Kidney epithelial cell (primary cell): Measurements from ENCODE around the gene MMP2. TPM values are rescaled to one million over a fixed set of nuclear protein-coding genes. Genes with fewer than 3 reads are reported as not detected.

Source experiments
- DNase-seq: peaks from one replicate; pipeline ENCODE4 v3.0.0-alpha.2; 2010; ENCODE audit warnings: low read depth
- H3K27me3 ChIP-seq: 2 replicates; pipeline ENCODE4 v1.6.0; 2011; ENCODE audit warnings: low read length; ENCODE audit not compliant: control insufficient read depth, insufficient read depth
- H3K36me3 ChIP-seq: 2 replicates; pipeline ENCODE4 v1.5.1; 2011; ENCODE audit warnings: low read length; ENCODE audit not compliant: control insufficient read depth, insufficient read depth
- H3K4me3 ChIP-seq: 2 replicates; pipeline ENCODE4 v1.5.1; 2011; ENCODE audit warnings: low read depth, mild to moderate bottlenecking, control low read depth, low read length
- total RNA-seq: library from RNA; depleted of rRNA; stranded (reverse); fragments of >200 nt; gene quantifications from 2 replicates; pipeline ENCODE4 v1.2.3, GENCODE V29; 2015
- TF ChIP-seq, protein P1 (sequence below): IDR thresholded peaks from 2 replicates; pipeline ENCODE4 v1.5.1; 2011; ENCODE audit warnings: mild to moderate bottlenecking, moderate library complexity, low read length, control low read depth, inconsistent platforms; ENCODE audit not compliant: insufficient read depth, poor library complexity, severe bottlenecking

MMP2 gene
- total RNA-seq, 1 donor from 2014 or later: 188 TPM

GRCh38 chr16:55490301-55490700, 11.3 kb downstream of the MMP2 start:
- H3K27me3 ChIP-seq: no peaks in the 10 kb centered on the region
- TF ChIP-seq, protein P1, sequence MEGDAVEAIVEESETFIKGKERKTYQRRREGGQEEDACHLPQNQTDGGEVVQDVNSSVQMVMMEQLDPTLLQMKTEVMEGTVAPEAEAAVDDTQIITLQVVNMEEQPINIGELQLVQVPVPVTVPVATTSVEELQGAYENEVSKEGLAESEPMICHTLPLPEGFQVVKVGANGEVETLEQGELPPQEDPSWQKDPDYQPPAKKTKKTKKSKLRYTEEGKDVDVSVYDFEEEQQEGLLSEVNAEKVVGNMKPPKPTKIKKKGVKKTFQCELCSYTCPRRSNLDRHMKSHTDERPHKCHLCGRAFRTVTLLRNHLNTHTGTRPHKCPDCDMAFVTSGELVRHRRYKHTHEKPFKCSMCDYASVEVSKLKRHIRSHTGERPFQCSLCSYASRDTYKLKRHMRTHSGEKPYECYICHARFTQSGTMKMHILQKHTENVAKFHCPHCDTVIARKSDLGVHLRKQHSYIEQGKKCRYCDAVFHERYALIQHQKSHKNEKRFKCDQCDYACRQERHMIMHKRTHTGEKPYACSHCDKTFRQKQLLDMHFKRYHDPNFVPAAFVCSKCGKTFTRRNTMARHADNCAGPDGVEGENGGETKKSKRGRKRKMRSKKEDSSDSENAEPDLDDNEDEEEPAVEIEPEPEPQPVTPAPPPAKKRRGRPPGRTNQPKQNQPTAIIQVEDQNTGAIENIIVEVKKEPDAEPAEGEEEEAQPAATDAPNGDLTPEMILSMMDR: no peak
- no peak overlapping the region for H3K4me3 ChIP-seq
- H3K36me3 ChIP-seq: no peaks in the 10 kb centered on the region
- no peak for DNase-seq

DNA sequence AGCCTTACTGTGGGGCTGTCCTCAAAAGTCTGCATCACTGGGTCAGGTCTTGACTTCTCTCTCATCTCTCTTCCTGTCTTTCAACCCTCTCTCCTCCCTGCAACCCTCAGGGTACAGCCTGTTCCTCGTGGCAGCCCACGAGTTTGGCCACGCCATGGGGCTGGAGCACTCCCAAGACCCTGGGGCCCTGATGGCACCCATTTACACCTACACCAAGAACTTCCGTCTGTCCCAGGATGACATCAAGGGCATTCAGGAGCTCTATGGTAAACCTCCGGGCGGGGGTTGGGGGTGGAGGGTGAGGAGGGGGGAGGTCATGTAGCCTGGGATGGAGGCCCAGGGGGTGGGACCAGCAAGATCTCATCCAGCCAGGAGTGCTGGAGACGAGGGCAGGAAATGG, 12.7 kb downstream of the MMP2 start:
- no peak for DNase-seq
- Histone ChIP-seq H3K36me3 (no peaks in the 10 kb centered on the region), H3K27me3 (no peaks in the 10 kb centered on the region), H3K4me3 (no peak overlapping the region)
- TF ChIP-seq, protein P1: no peak

GRCh38 chr16:55492756-55493380, 13.9 kb downstream of the MMP2 start:
- Histone ChIP-seq H3K36me3 (no peaks in the 10 kb centered on the region), H3K27me3 (no peaks in the 10 kb centered on the region)
- no peak for DNase-seq

DNA sequence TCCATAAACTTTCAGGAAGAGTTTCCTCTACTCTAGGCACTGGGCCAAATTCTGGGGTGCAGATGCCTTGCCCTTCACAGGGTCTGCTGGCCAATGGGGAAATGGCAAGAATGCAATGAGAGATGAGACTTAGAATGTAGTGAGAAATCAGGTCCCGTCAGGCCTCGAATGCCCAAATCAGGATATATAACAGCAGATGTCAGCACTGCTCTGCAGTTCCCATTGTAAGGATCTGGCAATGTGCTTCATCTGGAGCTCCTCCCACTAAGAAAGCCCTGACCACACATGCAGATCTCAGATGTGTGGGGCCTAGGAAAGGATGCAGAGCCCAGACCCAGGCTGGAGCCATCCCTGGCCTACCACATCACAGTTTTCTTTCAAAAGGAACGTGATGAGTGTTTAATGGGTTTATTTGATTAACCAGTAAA, 16.0 kb downstream of the MMP2 start:
- TF ChIP-seq, protein P1: peak; percentile 17
- no peaks in the 10 kb centered on the region for H3K36me3 ChIP-seq
- H3K27me3 ChIP-seq: no peaks in the 10 kb centered on the region
- no peak for DNase-seq
- H3K4me3 ChIP-seq: no peak overlapping the region

More at GRCh38 chr16:55492756-55493380, 13.9 kb downstream of the MMP2 start:
- TF ChIP-seq, protein P1: no peak
- H3K4me3 ChIP-seq: no peak overlapping the region

DNA sequence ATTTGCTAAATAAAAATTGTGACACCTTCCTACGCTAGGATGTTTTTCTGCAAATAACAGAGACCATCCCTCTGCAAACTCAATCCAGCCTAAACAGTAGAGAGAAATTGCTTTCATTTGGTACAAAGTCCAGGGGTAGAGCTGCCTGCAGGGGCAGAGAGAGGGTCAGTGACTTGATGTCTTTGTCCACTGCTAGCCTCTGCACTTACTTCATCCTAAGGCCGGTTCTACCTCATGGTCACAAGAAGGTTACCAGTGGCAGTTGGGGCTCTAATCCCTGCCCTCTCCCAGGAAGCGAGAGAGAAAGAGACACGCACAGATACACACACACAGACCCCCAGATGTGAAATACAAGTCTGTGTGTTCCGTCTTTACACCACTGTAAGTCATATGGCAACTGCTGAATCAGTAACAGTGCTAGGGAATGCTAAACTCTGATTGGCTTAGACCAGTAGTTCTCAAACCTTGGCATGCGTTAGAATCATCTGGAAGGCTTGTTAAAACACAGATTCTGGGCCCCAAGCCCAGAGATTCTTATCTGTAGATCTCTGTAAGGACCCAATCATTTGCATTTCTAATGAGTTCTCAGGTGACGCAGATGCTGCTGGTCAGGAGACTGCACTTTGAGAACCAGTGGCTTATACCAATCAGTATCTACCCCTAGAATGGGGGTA, 16.8 kb downstream of the MMP2 start:
- H3K4me3 ChIP-seq: no peak overlapping the region
- no peak for DNase-seq
- H3K36me3 ChIP-seq: no peaks in the 10 kb centered on the region
- no peaks in the 10 kb centered on the region for H3K27me3 ChIP-seq
- TF ChIP-seq, protein P1: no peak

- no peak overlapping the region for H3K4me3 ChIP-seq
- TF ChIP-seq, protein P1: no peak
- no peaks in the 10 kb centered on the region for H3K36me3 ChIP-seq
- no peaks in the 10 kb centered on the region for H3K27me3 ChIP-seq
- no peak for DNase-seq
Measured at GRCh38 chr16:55496509-55497145, 17.6 kb downstream of the MMP2 start.
